IMR-90 (cell line): Measurements from ENCODE around the gene LYRM4. TPM values are rescaled to one million over a fixed set of nuclear protein-coding genes. Genes with fewer than 3 reads are reported as not detected.

Experiments used
- ATAC-seq: fragments of 200-7000 bp; cut with Tn5 transposase; 2 replicates; pipeline ENCODE4 v1.9.1; 2020; ENCODE audit warnings: low read depth, mild to moderate bottlenecking, moderate library complexity
- BruUV-seq: library from RNA; stranded (reverse); fragments of 400-500 nt; replicated peaks from 2 replicates; lab custom pipeline; 2021; lab: Mats Ljungman, UMichigan
- CTCF ChIA-PET: fragments of 300-600 bp; formaldehyde crosslinking; extraction: SDS; loops from one replicate; lab custom pipeline; 2021; ENCODE audit warnings: antibody characterized with exemption; lab: Yijun Ruan, JAX
- POLR2A ChIA-PET: fragments of 300-600 bp; sonication (Branson Sonifier 250); formaldehyde crosslinking; loops from one replicate; lab custom pipeline; 2022; ENCODE audit warnings: antibody characterized with exemption; ENCODE audit not compliant: unreplicated experiment; lab: Charles Lee
- DNase-seq: peaks from one replicate; pipeline ENCODE4 v3.0.0; 2013
- H2AFZ ChIP-seq: replicated peaks from 2 replicates; pipeline ENCODE3; 2013; ENCODE audit warnings: low read length, mild to moderate bottlenecking; ENCODE audit not compliant: poor library complexity
- H2AK5ac ChIP-seq: 2 replicates; pipeline ENCODE4 v1.6.1; 2013; ENCODE audit warnings: low read depth, low read length, inconsistent platforms
- H2AK9ac ChIP-seq: replicated peaks from 2 replicates; pipeline ENCODE3; 2013; ENCODE audit warnings: mild to moderate bottlenecking, low read depth, low read length, moderate library complexity; ENCODE audit not compliant: poor library complexity
- H2BK120ac ChIP-seq: 2 replicates; pipeline ENCODE4 v1.6.1; 2013; ENCODE audit warnings: low read depth, low read length, inconsistent platforms
- H2BK15ac ChIP-seq: 3 replicates; pipeline ENCODE4 v1.6.1; 2013; ENCODE audit warnings: low read depth, low read length, inconsistent platforms
- H2BK20ac ChIP-seq: 2 replicates; pipeline ENCODE4 v1.6.1; 2013; ENCODE audit warnings: low read depth, mild to moderate bottlenecking, inconsistent platforms, low read length, moderate library complexity
- H2BK5ac ChIP-seq: 2 replicates; pipeline ENCODE4 v1.6.1; 2013; ENCODE audit warnings: mild to moderate bottlenecking, low read depth, low read length, inconsistent platforms; ENCODE audit not compliant: poor library complexity, severe bottlenecking
- H3K14ac ChIP-seq: replicated peaks from 2 replicates; pipeline ENCODE4 v1.6.1; 2013; ENCODE audit warnings: low read depth, low read length, inconsistent platforms
- H3K18ac ChIP-seq: 2 replicates; pipeline ENCODE4 v1.6.1; 2013; ENCODE audit warnings: low read depth, low read length, control low read depth
- H3K23ac ChIP-seq: 2 replicates; pipeline ENCODE4 v1.6.1; 2013; ENCODE audit warnings: low read depth, low read length, inconsistent platforms
- H3K27ac ChIP-seq: 2 replicates; pipeline ENCODE4 v1.5.1; 2013; ENCODE audit warnings: mild to moderate bottlenecking, control low read depth, low read length; ENCODE audit not compliant: insufficient read depth
- H3K27me3 ChIP-seq: 2 replicates; pipeline ENCODE4 v1.6.1; 2013; ENCODE audit warnings: low read length; ENCODE audit not compliant: control insufficient read depth, insufficient read depth
- H3K36me3 ChIP-seq: 2 replicates; pipeline ENCODE4 v1.6.1; 2013; ENCODE audit warnings: low read length, mixed read lengths; ENCODE audit not compliant: control insufficient read depth, insufficient read depth
- H3K4ac ChIP-seq: 2 replicates; pipeline ENCODE4 v1.6.1; 2013; ENCODE audit warnings: low read depth, low read length, inconsistent platforms
- H3K4me1 ChIP-seq: 2 replicates; pipeline ENCODE4 v1.6.1; 2013; ENCODE audit warnings: low read length, mixed read lengths; ENCODE audit not compliant: control insufficient read depth, insufficient read depth
- H3K4me2 ChIP-seq: 2 replicates; pipeline ENCODE4 v1.6.1; 2013; ENCODE audit warnings: low read depth, mild to moderate bottlenecking, control low read depth, low read length, moderate library complexity
- H3K4me3 ChIP-seq: 2 replicates; pipeline ENCODE4 v1.5.1; 2013; ENCODE audit warnings: low read depth, mild to moderate bottlenecking, control low read depth, low read length, moderate library complexity; ENCODE audit not compliant: insufficient read depth
- H3K56ac ChIP-seq: 2 replicates; pipeline ENCODE4 v1.6.1; 2013; ENCODE audit warnings: low read length, inconsistent platforms; ENCODE audit not compliant: insufficient read depth; ENCODE audit errors: extremely low read depth
- H3K79me1 ChIP-seq, 2 experiments: 2 replicates each; pipeline ENCODE4 v1.6.1; 2013; ENCODE audit warnings: low read length in 2 of 2, inconsistent platforms in 1 of 2, low read depth in 1 of 2
- H3K9ac ChIP-seq: 2 replicates; pipeline ENCODE4 v1.6.1; 2013; ENCODE audit warnings: low read depth, low read length, control low read depth
- H3K9me1 ChIP-seq: 2 replicates; pipeline ENCODE4 v1.6.1; 2013; ENCODE audit warnings: low read length, inconsistent platforms; ENCODE audit not compliant: insufficient read depth
- H3K9me3 ChIP-seq: 2 replicates; pipeline ENCODE4 v1.6.1; 2013; ENCODE audit warnings: low read length; ENCODE audit not compliant: control insufficient read depth, insufficient read depth
- H4K20me1 ChIP-seq: 2 replicates; pipeline ENCODE4 v1.6.1; 2013; ENCODE audit warnings: low read length, inconsistent platforms; ENCODE audit not compliant: insufficient read depth
- H4K5ac ChIP-seq: 2 replicates; pipeline ENCODE4 v1.6.1; 2013; ENCODE audit warnings: mild to moderate bottlenecking, low read depth, low read length, control low read depth
- H4K8ac ChIP-seq, 2 experiments: 2 replicates each; pipeline ENCODE4 v1.6.1; 2013; ENCODE audit warnings: low read depth in 2 of 2, low read length in 2 of 2, control low read depth in 1 of 2, inconsistent platforms in 1 of 2
- H4K91ac ChIP-seq: 2 replicates; pipeline ENCODE4 v1.6.1; 2013; ENCODE audit warnings: low read depth, low read length, inconsistent platforms; ENCODE audit not compliant: insufficient read depth
- MAZ ChIP-seq: IDR thresholded peaks from 2 replicates; pipeline ENCODE4 v1.6.1; 2012; ENCODE audit warnings: low read depth, mild to moderate bottlenecking, low read length, improper control_type of control experiment, moderate library complexity, borderline replicate concordance
- MXI1 ChIP-seq: IDR thresholded peaks from 2 replicates; pipeline ENCODE4 v1.6.1; 2012; ENCODE audit warnings: low read depth, mild to moderate bottlenecking, low read length, moderate library complexity, borderline replicate concordance
- WGBS, 2 experiments: methylation state at CpG; one replicate each; pipeline versions ENCODE4 v1.1.5 to v1.1.7; 2013; ENCODE audit warnings: missing lambda C conversion rate in 2 of 2; ENCODE audit not compliant: insufficient read length in 1 of 2; ENCODE audit errors: extremely low coverage in 2 of 2; 5-methylcytosine and 5-hydroxymethylcytosine counted together
- dilution Hi-C: fragments of 300-500 bp; cut with HindIII; formaldehyde crosslinking; loops from one replicate; pipeline ENCODE4 v1.14.3; 2018; ENCODE audit warnings: low sequenced_read_pairs; ENCODE audit not compliant: unreplicated experiment
- in situ Hi-C: fragments of 300-500 bp; cut with MboI; formaldehyde crosslinking; loops from 3 replicates; pipeline ENCODE4 v1.14.3; 2019; ENCODE audit warnings: low sequenced_read_pairs, inconsistent platforms, mixed read lengths
- intact Hi-C: fragments of 100-400 bp; cut with micrococcal nuclease; formaldehyde crosslinking; loops from 2 replicates; pipeline ENCODE4 v1.10.0; 2022
- polyA plus RNA-seq, 3 experiments: library from polyadenylated mRNA; depleted of rRNA; stranded (reverse); fragments of >200 nt; gene quantifications; 2 replicates each; pipeline ENCODE4 v1.2.3, GENCODE V29; 2012; ENCODE audit warnings: low replicate concordance in 1 of 3
- total RNA-seq: library from RNA; depleted of rRNA; stranded (reverse); fragments of >200 nt; gene quantifications from 2 replicates; pipeline ENCODE4 v1.2.3, GENCODE V29; 2012

LYRM4 gene
- total and polyA plus RNA-seq, 2 of the 4 experiments (the other 2 are of a cell fraction), result 11.5 to 26.6 TPM

DNA sequence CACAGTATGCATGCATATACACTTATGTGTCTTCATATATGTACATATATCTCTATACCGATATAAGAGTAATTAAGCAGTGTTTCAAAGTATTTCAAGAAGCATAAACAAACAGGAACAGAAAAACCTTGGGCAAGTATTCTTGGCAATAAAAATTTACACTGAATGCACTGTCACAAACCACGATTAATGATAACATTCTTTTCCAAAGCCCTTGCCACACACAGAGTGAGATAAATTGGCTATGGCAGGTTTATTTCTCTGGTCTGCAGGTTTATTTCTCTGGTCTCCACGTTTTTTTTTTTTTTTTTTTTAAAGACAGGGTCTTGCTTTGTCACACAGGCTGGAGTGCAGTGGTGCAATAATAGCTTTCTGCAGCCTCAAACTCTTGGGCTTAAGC lies 102.6 kb downstream of the LYRM4 start:
- Histone ChIP-seq H2BK15ac (no peak overlapping the region), H2BK120ac (no peak overlapping the region), H4K8ac (no peak overlapping the region), H2AFZ (no peak overlapping the region), H2AK5ac (no peak overlapping the region), H4K5ac (no peak overlapping the region), H3K36me3 (no peaks in the 10 kb centered on the region), H3K79me1 (no peaks in the 10 kb centered on the region; a peak in 1 of 4 replicates), H2AK9ac (no peak overlapping the region), H3K23ac (no peak overlapping the region), H3K14ac (no peak overlapping the region), H3K18ac (no peak overlapping the region), H2BK20ac (no peak overlapping the region), H3K27me3 (no peaks in the 10 kb centered on the region), H3K4me1 (no peaks in the 10 kb centered on the region; the same call in 1 of the 2 replicates), H3K4ac (no peak overlapping the region), H4K91ac (no peak overlapping the region), H3K56ac (no peak overlapping the region), H3K27ac (no peak overlapping the region), H4K20me1 (no peaks in the 10 kb centered on the region), H3K9me3 (no peaks in the 10 kb centered on the region), H3K4me3 (no peak overlapping the region), H2BK5ac (no peak overlapping the region), H3K9ac (no peak overlapping the region), H3K9me1 (no peaks in the 10 kb centered on the region), H3K4me2 (no peak overlapping the region)
- TF ChIP-seq MXI1 (no peak), MAZ (no peak)
- dilution Hi-C loops, result no loop called here
- CTCF ChIA-PET, result no interaction called here
- ATAC-seq (no peak), DNase-seq (no peak)
- POLR2A ChIA-PET, result no interaction called here
- intact Hi-C loops, result loop anchor here (5.0 kb wide), 1 partner anchor 49 kb away; no protein-coding TSS in a partner anchor
- in situ Hi-C loops, result no loop called here
- no CpG with 5 or more reads among the region's 3 CpGs for WGBS, 2 experiments
- no TSS peak for BruUV-seq
